ENCODE results near the gene HMGA1. TPM values are rescaled to one million over a fixed set of nuclear protein-coding genes. Genes with fewer than 3 reads are reported as not detected.

The HMGA1 gene
- total and polyA plus RNA-seq, 2 of the 13 experiments (the other 11 are each of a cell fraction or from before 2014, with no cell fraction given): 117 to 145 TPM

DNA sequence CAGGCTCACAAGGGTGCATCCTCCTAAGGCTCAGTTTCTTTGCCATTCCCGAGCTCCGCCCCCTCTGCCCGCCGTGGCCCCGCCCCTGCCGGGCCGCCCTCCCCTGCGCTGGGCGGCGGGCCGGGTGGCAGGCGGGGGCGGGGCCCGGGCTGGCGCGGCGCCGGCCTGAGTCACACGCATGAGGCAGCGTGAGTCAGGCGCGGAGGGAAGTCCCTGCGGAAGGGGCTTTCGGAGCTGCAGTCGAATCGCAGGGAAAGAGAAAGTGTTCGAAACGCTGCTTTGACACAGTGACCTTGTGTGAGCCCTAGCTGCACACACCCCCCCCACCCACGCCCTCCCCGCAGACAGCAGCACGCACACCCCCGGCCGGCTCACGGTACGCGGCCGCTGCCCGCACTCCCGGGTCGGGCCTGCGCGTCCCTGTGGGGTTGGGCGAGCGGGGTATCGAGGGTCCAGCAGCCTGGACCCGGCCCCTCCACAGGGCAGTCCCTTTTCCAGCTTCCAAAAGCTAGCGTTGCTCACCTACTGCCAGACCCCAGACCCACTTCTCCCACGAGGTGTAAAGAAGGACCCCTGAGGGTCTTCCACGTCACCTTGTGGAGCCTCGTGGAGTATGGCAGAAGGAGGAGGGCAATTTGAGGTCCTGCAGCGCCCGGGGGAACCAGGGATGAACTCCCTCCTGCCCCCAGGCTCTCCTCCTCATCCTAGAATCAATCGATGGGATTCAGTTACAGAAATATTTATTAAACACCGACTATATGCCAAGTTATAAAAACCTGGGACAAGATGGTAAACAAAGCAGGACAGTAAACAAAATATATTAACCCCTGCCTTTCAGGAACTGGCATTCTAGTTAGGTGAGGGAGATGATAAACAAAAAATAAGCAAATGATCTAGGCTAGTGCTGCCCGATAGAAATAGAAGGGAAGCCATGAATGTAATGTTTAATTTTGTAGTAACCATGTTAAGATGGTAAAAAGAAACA lies 12.4 kb upstream of the HMGA1 start (continued):
- TF ChIP-seq, protein P1, sequence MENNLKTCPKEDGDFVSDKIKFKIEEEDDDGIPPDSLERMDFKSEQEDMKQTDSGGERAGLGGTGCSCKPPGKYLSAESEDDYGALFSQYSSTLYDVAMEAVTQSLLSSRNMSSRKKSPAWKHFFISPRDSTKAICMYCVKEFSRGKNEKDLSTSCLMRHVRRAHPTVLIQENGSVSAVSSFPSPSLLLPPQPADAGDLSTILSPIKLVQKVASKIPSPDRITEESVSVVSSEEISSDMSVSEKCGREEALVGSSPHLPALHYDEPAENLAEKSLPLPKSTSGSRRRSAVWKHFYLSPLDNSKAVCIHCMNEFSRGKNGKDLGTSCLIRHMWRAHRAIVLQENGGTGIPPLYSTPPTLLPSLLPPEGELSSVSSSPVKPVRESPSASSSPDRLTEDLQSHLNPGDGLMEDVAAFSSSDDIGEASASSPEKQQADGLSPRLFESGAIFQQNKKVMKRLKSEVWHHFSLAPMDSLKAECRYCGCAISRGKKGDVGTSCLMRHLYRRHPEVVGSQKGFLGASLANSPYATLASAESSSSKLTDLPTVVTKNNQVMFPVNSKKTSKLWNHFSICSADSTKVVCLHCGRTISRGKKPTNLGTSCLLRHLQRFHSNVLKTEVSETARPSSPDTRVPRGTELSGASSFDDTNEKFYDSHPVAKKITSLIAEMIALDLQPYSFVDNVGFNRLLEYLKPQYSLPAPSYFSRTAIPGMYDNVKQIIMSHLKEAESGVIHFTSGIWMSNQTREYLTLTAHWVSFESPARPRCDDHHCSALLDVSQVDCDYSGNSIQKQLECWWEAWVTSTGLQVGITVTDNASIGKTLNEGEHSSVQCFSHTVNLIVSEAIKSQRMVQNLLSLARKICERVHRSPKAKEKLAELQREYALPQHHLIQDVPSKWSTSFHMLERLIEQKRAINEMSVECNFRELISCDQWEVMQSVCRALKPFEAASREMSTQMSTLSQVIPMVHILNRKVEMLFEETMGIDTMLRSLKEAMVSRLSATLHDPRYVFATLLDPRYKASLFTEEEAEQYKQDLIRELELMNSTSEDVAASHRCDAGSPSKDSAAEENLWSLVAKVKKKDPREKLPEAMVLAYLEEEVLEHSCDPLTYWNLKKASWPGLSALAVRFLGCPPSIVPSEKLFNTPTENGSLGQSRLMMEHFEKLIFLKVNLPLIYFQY (CRISPR knock-in tag; IDR thresholded peaks at IDR 0.05; ENCODE audit: borderline replicate concordance): no peak
- no peak for TF ChIP-seq ETV6 (CRISPR knock-in tag; conservative IDR thresholded peaks at IDR 0.05)
- no peak for TF ChIP-seq NBN (conservative IDR thresholded peaks at IDR 0.05)
- TF ChIP-seq ZNF225 (CRISPR knock-in tag; IDR thresholded peaks at IDR 0.05): no peak
- no peak for TF ChIP-seq ZNF841 (CRISPR knock-in tag; IDR thresholded peaks at IDR 0.05; ENCODE audit: borderline replicate concordance)
- no peak for TF ChIP-seq ZMYM3 (CRISPR knock-in tag; IDR thresholded peaks at IDR 0.05)
- peak; percentile 57; the same call in 1 of the 2 replicates for TF ChIP-seq SIN3A (IDR thresholded peaks at IDR 0.05; ENCODE audit: borderline replicate concordance, low read depth, low read length)
- TF ChIP-seq KLF13 (CRISPR knock-in tag; IDR thresholded peaks at IDR 0.05): no peak
- TF ChIP-seq ATRX (CRISPR knock-in tag; IDR thresholded peaks at IDR 0.05; ENCODE audit: borderline replicate concordance): no peak
- TF ChIP-seq ZBTB7B (CRISPR knock-in tag; IDR thresholded peaks at IDR 0.05): no peak; the same call in 1 of the 2 replicates
- no peak for TF ChIP-seq ZNF33A (CRISPR knock-in tag; IDR thresholded peaks at IDR 0.05; ENCODE audit: borderline replicate concordance)
- TF ChIP-seq ZNF609 (CRISPR knock-in tag; IDR thresholded peaks at IDR 0.05; ENCODE audit: borderline replicate concordance): no peak
- no peak for TF ChIP-seq CREM (IDR thresholded peaks at IDR 0.05)
- no peak for TF ChIP-seq CREM (CRISPR knock-in tag; IDR thresholded peaks at IDR 0.05)
- 0 out of 2 replicates have a peak, but pooled peaks have one; percentile 23 for TF ChIP-seq DZIP1 (CRISPR knock-in tag; IDR thresholded peaks at IDR 0.05)
- TF ChIP-seq NR1H2 (CRISPR knock-in tag; IDR thresholded peaks at IDR 0.05; ENCODE audit: borderline replicate concordance, low read depth): no peak

Data from HepG2 (cell line).